OCI-LY7 (cell line): Measurements from ENCODE around the gene MDC1. TPM values are rescaled to one million over a fixed set of nuclear protein-coding genes. Genes with fewer than 3 reads are reported as not detected.

ENCODE experiments used
- BruUV-seq: library from RNA; stranded (reverse); fragments of 400-500 nt; replicated peaks from 2 replicates; lab custom pipeline; 2021; lab: Mats Ljungman, UMichigan
- CTCF ChIA-PET: fragments of 300-600 bp; sonication (Branson Sonifier 250); formaldehyde crosslinking; loops from one replicate; lab custom pipeline; 2022; ENCODE audit warnings: antibody characterized with exemption; ENCODE audit not compliant: unreplicated experiment; lab: Charles Lee
- POLR2A ChIA-PET: fragments of 300-600 bp; sonication (Branson Sonifier 250); formaldehyde crosslinking; loops from one replicate; lab custom pipeline; 2022; ENCODE audit warnings: antibody characterized with exemption; lab: Charles Lee
- DNase-seq: peaks from one replicate; pipeline ENCODE4 v3.0.0-alpha.2; 2015; ENCODE audit warnings: low spot score
- H2AFZ ChIP-seq: fragments of 200-600 bp; sonication (generic), shearing (Covaris generic); 2 replicates; pipeline ENCODE4 v1.6.1; 2014; ENCODE audit warnings: mild to moderate bottlenecking, antibody characterized with exemption, low read length, moderate library complexity
- H3K27ac ChIP-seq: fragments of 200-600 bp; sonication (generic); 2 replicates; pipeline ENCODE4 v1.5.1; 2014; ENCODE audit warnings: mixed run types, low read depth, mild to moderate bottlenecking, moderate library complexity, low read length, inconsistent platforms; ENCODE audit not compliant: poor library complexity, severe bottlenecking
- H3K36me3 ChIP-seq: fragments of 200-600 bp; sonication (generic); 2 replicates; pipeline ENCODE4 v1.6.1; 2014; ENCODE audit warnings: mild to moderate bottlenecking, antibody characterized with exemption, low read length, moderate library complexity, mixed read lengths; ENCODE audit not compliant: insufficient read depth
- H3K4me1 ChIP-seq: fragments of 200-600 bp; sonication (generic); 2 replicates; pipeline ENCODE4 v1.5.1; 2014; ENCODE audit warnings: mild to moderate bottlenecking, low read length; ENCODE audit not compliant: insufficient read depth, poor library complexity, severe bottlenecking
- H3K4me2 ChIP-seq: fragments of 200-600 bp; sonication (generic); 2 replicates; pipeline ENCODE4 v1.6.1; 2014; ENCODE audit warnings: mild to moderate bottlenecking, low read length
- H3K4me3 ChIP-seq: fragments of 200-600 bp; sonication (generic); 2 replicates; pipeline ENCODE4 v1.5.1; 2014; ENCODE audit warnings: mild to moderate bottlenecking, low read depth, low read length; ENCODE audit not compliant: poor library complexity, severe bottlenecking
- H3K79me2 ChIP-seq: fragments of 200-600 bp; sonication (generic); 2 replicates; pipeline ENCODE4 v1.6.1; 2016; ENCODE audit warnings: low read depth, mild to moderate bottlenecking, low read length, moderate library complexity, mixed read lengths; ENCODE audit not compliant: insufficient read depth
- H3K9me2 ChIP-seq: fragments of 200-600 bp; sonication (generic); 2 replicates; pipeline ENCODE4 v1.6.1; 2016; ENCODE audit warnings: mild to moderate bottlenecking, low read length, mixed read lengths; ENCODE audit not compliant: insufficient read depth
- H3K9me3 ChIP-seq: fragments of 200-600 bp; sonication (generic); 2 replicates; pipeline ENCODE4 v1.6.1; 2014; ENCODE audit warnings: mild to moderate bottlenecking, mixed run types, low read length, mixed read lengths
- H4K20me1 ChIP-seq: fragments of 200-600 bp; sonication (generic); 2 replicates; pipeline ENCODE4 v1.6.1; 2014; ENCODE audit warnings: mild to moderate bottlenecking, antibody characterized with exemption, low read length, moderate library complexity, mixed read lengths; ENCODE audit not compliant: insufficient read depth
- EZH2phosphoT487 ChIP-seq: fragments of 200-600 bp; sonication (generic); IDR thresholded peaks from 2 replicates; pipeline ENCODE4 v1.6.1; 2018; ENCODE audit warnings: low read depth, borderline replicate concordance, mild to moderate bottlenecking, mixed run types, antibody characterized with exemption, low read length, moderate library complexity, mixed read lengths
- intact Hi-C: fragments of 100-400 bp; cut with micrococcal nuclease; formaldehyde crosslinking; loops from one replicate; pipeline ENCODE4 v1.10.0; 2022; ENCODE audit not compliant: unreplicated experiment
- total RNA-seq, 2 experiments: library from RNA; depleted of rRNA in 1 of 2; stranded (reverse); fragments of >200 nt in 1 of 2; shearing (Covaris generic) in 1 of 2; gene quantifications; 2 replicates each; pipeline ENCODE4 v1.2.3, GENCODE V29; 2014 to 2022
- TF ChIP-seq, protein P1 (sequence below): fragments of 200-600 bp; sonication (generic); conservative IDR thresholded peaks from 2 replicates; pipeline ENCODE4 v1.5.1; 2014; ENCODE audit warnings: mild to moderate bottlenecking, antibody characterized with exemption, low read length, moderate library complexity, mixed read lengths

MDC1 gene
- total RNA-seq, 2 experiments from 2014 or later, result 41.6 to 107 TPM

- intact Hi-C loops, result loop anchor here (10.0 kb wide), 1 partner anchor 811 kb away; the partner anchor contains the start of gene MICB
- H3K4me2 ChIP-seq, result peak overlapping the region; percentile 99
- H3K79me2 ChIP-seq, result peaks cover 92% of the 10 kb centered on the region
- TF ChIP-seq, protein P1, sequence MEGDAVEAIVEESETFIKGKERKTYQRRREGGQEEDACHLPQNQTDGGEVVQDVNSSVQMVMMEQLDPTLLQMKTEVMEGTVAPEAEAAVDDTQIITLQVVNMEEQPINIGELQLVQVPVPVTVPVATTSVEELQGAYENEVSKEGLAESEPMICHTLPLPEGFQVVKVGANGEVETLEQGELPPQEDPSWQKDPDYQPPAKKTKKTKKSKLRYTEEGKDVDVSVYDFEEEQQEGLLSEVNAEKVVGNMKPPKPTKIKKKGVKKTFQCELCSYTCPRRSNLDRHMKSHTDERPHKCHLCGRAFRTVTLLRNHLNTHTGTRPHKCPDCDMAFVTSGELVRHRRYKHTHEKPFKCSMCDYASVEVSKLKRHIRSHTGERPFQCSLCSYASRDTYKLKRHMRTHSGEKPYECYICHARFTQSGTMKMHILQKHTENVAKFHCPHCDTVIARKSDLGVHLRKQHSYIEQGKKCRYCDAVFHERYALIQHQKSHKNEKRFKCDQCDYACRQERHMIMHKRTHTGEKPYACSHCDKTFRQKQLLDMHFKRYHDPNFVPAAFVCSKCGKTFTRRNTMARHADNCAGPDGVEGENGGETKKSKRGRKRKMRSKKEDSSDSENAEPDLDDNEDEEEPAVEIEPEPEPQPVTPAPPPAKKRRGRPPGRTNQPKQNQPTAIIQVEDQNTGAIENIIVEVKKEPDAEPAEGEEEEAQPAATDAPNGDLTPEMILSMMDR, result no peak
- ChIA-PET POLR2A (interaction anchor here (0.8 to 2.7 kb wide), 2 partner anchors 8 to 37 kb away, joined by 5 to 14 read pairs; partner anchors contain the start of gene TUBB), CTCF (no interaction called here)
- H3K9me2 ChIP-seq, result no peaks in the 10 kb centered on the region
- H3K27ac ChIP-seq, result peak overlapping the region; percentile 95
- peaks cover 76% of the 10 kb centered on the region for H3K36me3 ChIP-seq
- DNase-seq, result peak; percentile 18
- peak overlapping the region; percentile 95 for H3K4me3 ChIP-seq
- BruUV-seq, result no TSS peak
- H3K9me3 ChIP-seq, result no peaks in the 10 kb centered on the region
- peaks cover 39% of the 10 kb centered on the region for H3K4me1 ChIP-seq
- H2AFZ ChIP-seq, result no peak overlapping the region
- peaks cover 17% of the 10 kb centered on the region; the same call in 1 of the 2 replicates for H4K20me1 ChIP-seq
Measured at GRCh38 chr6:30683183-30683979, 33.7 kb downstream of the MDC1 start.

GRCh38 chr6:30682143-30683117 lies 34.7 kb downstream of the MDC1 start:
- Histone ChIP-seq H3K4me3 (peak overlapping the region; percentile 95), H3K36me3 (peaks cover 85% of the 10 kb centered on the region), H3K79me2 (peaks cover 93% of the 10 kb centered on the region), H3K9me3 (no peaks in the 10 kb centered on the region), H2AFZ (no peak overlapping the region), H3K4me2 (peak overlapping the region; percentile 99), H3K4me1 (peaks cover 30% of the 10 kb centered on the region), H4K20me1 (peaks cover 17% of the 10 kb centered on the region; the same call in 1 of the 2 replicates), H3K9me2 (no peaks in the 10 kb centered on the region), H3K27ac (peak overlapping the region; percentile 95)
- ChIA-PET CTCF (interaction anchor here (0.5 to 0.9 kb wide), 3 partner anchors 26 to 1376 kb away, joined by 3 to 4 read pairs (median 3); no protein-coding TSS in a partner anchor), POLR2A (interaction anchor here (0.6 to 2.1 kb wide), 6 partner anchors 10 to 202 kb away, joined by 3 to 6 read pairs (median 4); partner anchors contain the start of genes C6orf136, DDR1 and DHX16)
- DNase-seq, result peak; percentile 95
- TF ChIP-seq, protein P1, result no peak
- no peak for TF ChIP-seq EZH2phosphoT487
- intact Hi-C loops, result loop anchor here (1.0 to 10.0 kb wide), 2 partner anchors 39 to 812 kb away; partner anchors contain the start of gene MICB
- no TSS peak for BruUV-seq
